Measurements from ENCODE around the gene TMEM132E.

The TMEM132E gene

DNA sequence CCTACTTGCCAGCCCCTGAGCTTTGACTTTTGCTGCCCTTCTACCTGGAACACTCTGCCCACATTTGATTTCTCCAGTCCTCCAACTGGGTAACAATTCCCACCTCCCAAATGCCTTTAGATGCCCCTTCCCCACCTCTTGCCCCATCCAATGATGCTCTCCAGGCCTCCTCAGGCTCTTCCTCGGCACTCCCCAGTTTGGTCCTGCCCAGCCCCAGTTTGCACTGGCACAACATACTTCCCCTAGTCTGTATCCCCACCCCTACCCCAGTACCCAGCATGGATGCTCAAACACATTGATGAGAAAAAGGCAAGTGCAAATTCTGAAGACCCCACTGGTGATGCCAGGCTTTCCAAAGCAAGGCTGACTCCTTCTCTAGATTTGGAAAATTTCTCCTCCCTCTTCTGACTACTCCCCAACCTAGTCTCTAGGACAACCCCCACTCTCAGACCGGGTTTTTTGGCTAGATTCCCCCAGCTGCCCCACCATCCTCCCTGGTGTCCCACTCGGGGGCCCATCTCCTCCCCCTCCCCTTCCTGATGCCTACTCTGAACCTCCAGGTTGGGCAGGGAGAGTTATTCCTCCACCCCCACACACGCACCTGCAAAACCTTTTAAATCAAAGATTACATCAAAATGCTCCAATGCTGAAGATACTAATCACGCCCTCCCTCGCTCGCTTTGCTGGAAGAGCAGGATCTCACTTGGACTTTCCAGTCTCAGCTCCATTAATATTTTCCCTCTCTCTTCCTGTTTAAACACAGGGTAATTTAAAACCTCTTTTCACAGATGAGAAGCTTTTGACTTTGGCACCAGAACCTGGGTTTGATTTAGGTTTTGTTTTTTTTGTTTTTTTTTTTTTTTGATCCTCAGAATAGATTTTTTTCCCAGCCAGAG lies 94.9 kb downstream of the TMEM132E start:
- DNase-seq (ENCODE audit: low read depth) = no peak
- no peak overlapping the region for H3K4me3 ChIP-seq (ENCODE audit: low read depth, low read length)

DNA sequence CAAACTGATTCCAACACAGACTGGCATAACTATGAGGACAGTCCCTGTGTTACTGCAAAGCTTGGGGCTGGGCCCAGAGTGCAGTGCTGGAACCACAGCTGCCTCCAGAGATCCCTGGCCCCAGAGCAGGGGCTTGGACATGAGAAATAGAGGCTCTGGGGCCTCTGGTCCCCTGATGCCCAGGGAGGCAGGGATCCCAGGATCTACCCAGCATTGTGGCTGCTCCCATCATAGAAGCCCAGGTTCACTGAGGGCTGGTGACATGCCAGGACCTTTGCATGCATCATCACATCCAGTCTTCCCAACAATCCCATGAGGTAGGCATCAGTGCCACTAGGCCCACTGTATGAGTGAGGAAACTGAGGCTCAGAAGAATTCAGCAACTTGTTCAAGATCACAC lies 95.8 kb downstream of the TMEM132E start:
- no peak for DNase-seq (ENCODE audit: low read depth)
- H3K4me3 ChIP-seq (ENCODE audit: low read depth, low read length) = no peak overlapping the region

DNA sequence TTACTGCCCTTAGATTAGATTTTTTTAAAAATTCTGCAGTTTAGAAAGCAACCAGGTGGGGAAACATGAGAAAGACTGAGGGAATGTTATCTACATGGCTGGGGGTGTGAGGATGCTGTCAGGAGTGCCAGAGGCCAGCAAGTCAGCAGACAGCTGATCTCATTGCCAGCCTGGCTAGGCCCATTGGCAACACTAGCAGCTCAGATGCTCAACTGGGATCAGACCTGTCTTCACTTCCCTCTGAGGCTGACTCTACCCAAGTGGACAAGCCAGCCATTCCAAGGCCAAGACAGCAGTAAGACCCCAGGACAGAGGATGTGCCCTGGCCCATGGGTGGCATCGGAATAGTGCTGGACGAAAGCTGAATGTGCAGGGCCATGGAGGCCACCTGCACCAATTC lies 96.2 kb downstream of the TMEM132E start:
- DNase-seq (ENCODE audit: low read depth) = no peak
- no peak overlapping the region for H3K4me3 ChIP-seq (ENCODE audit: low read depth, low read length)

DNA sequence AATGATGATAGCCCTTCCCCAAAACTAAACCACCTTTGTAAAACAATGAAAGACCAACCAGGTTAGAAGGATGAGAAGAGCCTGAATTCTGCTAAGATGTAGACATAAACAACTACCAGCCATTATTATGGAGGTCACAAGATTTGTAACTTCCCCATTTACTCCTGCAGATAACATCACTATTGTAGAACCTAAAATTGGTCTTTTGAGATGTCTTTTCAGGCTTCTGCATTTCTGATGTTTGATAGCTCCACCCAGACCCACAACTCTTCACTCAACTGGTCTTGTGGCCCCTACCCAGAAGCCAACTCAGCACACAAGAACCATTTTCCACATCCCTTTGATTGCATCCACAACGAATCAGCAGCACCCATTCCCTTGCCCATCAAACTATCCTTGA lies 100.8 kb downstream of the TMEM132E start:
- no peak for DNase-seq (ENCODE audit: low read depth)
- H3K4me3 ChIP-seq (ENCODE audit: low read depth, low read length) = no peak overlapping the region

DNA sequence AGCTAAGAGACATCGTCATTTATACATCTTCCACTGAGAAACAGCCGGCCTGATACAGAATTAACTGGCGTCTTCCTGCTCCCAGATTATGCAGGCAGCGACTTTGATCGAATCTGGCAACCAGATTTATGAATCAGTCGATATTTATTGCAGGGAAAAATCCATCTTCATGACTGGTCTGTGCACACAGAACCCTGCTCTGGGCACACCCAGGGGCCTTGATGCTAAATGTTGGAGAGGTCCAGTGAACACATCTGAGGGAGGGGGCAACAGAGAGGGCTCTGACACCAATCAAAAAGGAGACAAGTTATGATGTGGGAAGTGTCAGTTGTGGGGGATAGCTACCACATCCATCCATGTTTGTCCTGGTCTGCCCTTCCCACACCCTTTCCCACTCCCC lies 102.9 kb downstream of the TMEM132E start:
- no peak for DNase-seq (ENCODE audit: low read depth)
- H3K4me3 ChIP-seq (ENCODE audit: low read depth, low read length) = no peak overlapping the region

DNA sequence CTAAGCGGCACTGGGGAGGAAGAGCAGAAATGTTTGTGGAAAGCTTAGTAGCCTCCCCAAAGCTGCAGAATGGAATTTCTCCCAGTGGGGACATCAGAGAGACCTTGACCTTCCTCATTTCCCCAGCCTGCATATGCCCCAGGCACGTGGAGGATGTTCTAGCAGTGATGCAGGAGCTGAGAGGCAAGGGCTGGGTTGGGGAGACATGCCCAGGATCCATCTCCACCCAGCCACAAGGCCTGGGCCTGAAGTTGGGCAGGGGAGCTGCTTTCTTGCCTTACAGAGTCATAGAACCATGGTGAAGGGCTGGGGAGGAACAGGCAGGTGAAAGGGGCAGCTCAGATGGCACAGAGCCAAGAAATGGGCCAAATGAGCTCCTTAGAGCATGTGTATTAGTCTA lies 104.0 kb downstream of the TMEM132E start:
- no peak overlapping the region for H3K4me3 ChIP-seq (ENCODE audit: low read depth, low read length)
- no peak for DNase-seq (ENCODE audit: low read depth)

All from skeletal muscle cell (primary cell).